ENCODE measurements around the gene CLK4.

CLK4 gene

DNA sequence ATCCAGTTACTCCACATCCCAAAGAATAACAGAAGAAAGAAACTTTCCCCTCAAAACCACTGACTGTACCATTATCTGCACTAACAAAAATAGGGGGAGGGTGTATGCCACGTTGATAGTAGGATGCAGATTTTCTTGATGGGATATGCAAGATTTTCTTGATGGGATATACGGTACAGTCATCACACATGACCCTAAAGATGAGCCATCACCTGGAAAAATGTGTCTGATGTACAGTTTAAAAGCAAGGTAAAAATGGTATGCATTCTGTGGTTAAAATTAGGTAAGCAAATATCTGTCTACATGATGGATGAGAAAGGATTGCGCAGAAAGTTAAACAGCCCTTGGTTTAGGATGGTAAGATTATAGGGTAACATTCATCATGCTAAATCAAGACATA, 45.2 kb downstream of the CLK4 start:
- TF ChIP-seq, protein P1, sequence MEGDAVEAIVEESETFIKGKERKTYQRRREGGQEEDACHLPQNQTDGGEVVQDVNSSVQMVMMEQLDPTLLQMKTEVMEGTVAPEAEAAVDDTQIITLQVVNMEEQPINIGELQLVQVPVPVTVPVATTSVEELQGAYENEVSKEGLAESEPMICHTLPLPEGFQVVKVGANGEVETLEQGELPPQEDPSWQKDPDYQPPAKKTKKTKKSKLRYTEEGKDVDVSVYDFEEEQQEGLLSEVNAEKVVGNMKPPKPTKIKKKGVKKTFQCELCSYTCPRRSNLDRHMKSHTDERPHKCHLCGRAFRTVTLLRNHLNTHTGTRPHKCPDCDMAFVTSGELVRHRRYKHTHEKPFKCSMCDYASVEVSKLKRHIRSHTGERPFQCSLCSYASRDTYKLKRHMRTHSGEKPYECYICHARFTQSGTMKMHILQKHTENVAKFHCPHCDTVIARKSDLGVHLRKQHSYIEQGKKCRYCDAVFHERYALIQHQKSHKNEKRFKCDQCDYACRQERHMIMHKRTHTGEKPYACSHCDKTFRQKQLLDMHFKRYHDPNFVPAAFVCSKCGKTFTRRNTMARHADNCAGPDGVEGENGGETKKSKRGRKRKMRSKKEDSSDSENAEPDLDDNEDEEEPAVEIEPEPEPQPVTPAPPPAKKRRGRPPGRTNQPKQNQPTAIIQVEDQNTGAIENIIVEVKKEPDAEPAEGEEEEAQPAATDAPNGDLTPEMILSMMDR (IDR thresholded peaks at IDR 0.05; ENCODE audit: low read length, missing control alignments): no peak
- no peak for DNase-seq (ENCODE audit: low read depth)
- no peak overlapping the region for H3K4me3 ChIP-seq (replicated peaks; ENCODE audit: low read depth, low read length)

GRCh38 chr5:178580271-178580955, 46.4 kb downstream of the CLK4 start:
- H3K4me3 ChIP-seq (replicated peaks; ENCODE audit: low read depth, low read length): no peak overlapping the region
- TF ChIP-seq, protein P1 (IDR thresholded peaks at IDR 0.05; ENCODE audit: low read length, missing control alignments): no peak
- DNase-seq (ENCODE audit: low read depth): no peak

DNA sequence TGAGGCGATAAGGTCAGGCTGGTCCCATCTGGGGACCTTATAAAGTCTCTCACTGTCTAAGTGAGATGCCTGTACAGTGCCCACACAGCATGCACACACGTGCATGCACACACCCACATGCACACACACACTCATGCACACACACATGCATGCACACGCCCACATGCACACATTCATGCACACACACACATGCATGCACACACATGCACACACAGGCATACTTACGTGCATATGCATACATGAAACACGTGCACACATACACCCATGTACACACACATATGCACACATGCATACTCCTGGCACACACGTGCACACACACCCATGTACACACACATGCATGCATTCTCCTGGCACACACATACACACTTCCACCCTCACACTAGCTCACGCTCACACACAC, 48.9 kb downstream of the CLK4 start:
- TF ChIP-seq, protein P1 (IDR thresholded peaks at IDR 0.05; ENCODE audit: low read length, missing control alignments): no peak
- H3K4me3 ChIP-seq (replicated peaks; ENCODE audit: low read depth, low read length): no peak overlapping the region
- no peak for DNase-seq (ENCODE audit: low read depth)

GRCh38 chr5:178577376-178577839, 49.4 kb downstream of the CLK4 start:
- no peak for DNase-seq (ENCODE audit: low read depth)
- no peak overlapping the region for H3K4me3 ChIP-seq (replicated peaks; ENCODE audit: low read depth, low read length)

GRCh38 chr5:178576591-178577351, 50.1 kb downstream of the CLK4 start:
- DNase-seq (ENCODE audit: low read depth): no peak
- TF ChIP-seq, protein P1 (IDR thresholded peaks at IDR 0.05; ENCODE audit: low read length, missing control alignments): no peak
- H3K4me3 ChIP-seq (replicated peaks; ENCODE audit: low read depth, low read length): no peak overlapping the region

More at GRCh38 chr5:178577376-178577839, 49.4 kb downstream of the CLK4 start:
- TF ChIP-seq, protein P1 (IDR thresholded peaks at IDR 0.05; ENCODE audit: low read length, missing control alignments): no peak

- no peak for DNase-seq (ENCODE audit: low read depth)
- no peak overlapping the region for H3K4me3 ChIP-seq (replicated peaks; ENCODE audit: low read depth, low read length)
- TF ChIP-seq, protein P1 (IDR thresholded peaks at IDR 0.05; ENCODE audit: low read length, missing control alignments): no peak
Measured at GRCh38 chr5:178573216-178573615, 53.6 kb downstream of the CLK4 start.
